MM.1S (cell line): ENCODE data around the gene ARV1.

Experiments
- CTCF ChIP-seq: fragments of 300-600 bp; sonication (generic); IDR thresholded peaks from 2 replicates; pipeline ENCODE4 v1.5.1; 2016; ENCODE audit warnings: antibody characterized with exemption, low read length, mixed read lengths
- EZH2 ChIP-seq: fragments of 300-600 bp; sonication (generic); optimal IDR thresholded peaks from 2 replicates; pipeline ENCODE3; 2017; ENCODE audit warnings: low read depth, mild to moderate bottlenecking, antibody characterized with exemption, low read length, mixed read lengths
- EZH2phosphoT487 ChIP-seq: fragments of 300-600 bp; sonication (generic); IDR thresholded peaks from 2 replicates; pipeline ENCODE4 v1.6.1; 2018; ENCODE audit warnings: antibody characterized with exemption, low read length

- TF ChIP-seq EZH2 = no peak
- TF ChIP-seq CTCF = no peak
- no peak for TF ChIP-seq EZH2phosphoT487
Observed at GRCh38 chr1:231023150-231023549, 44.3 kb downstream of the ARV1 start.
